HTERT RPE-1 (cell line): ENCODE measurements around the gene KHDC4.

Experiments
- in situ Hi-C: fragments of 300-500 bp; cut with MboI; formaldehyde crosslinking; loops from 4 replicates; pipeline ENCODE4 v1.14.3; 2020; ENCODE audit warnings: low sequenced_read_pairs

KHDC4 gene

GRCh38 chr1:155970531-155971167, 36.4 kb upstream of the KHDC4 start:
- in situ Hi-C loops: no loop called here

- in situ Hi-C loops: no loop called here
Measured at GRCh38 chr1:155969377-155969791, 35.2 kb upstream of the KHDC4 start.

GRCh38 chr1:155968670-155969069, 34.5 kb upstream of the KHDC4 start:
- in situ Hi-C loops: no loop called here

- in situ Hi-C loops: no loop called here
Measured at GRCh38 chr1:155968051-155968400, 33.8 kb upstream of the KHDC4 start.

GRCh38 chr1:155967341-155968050, 33.3 kb upstream of the KHDC4 start:
- in situ Hi-C loops: no loop called here

GRCh38 chr1:155966750-155967149, 32.5 kb upstream of the KHDC4 start:
- in situ Hi-C loops: no loop called here

- in situ Hi-C loops: no loop called here
Measured at GRCh38 chr1:155966135-155966534, 31.9 kb upstream of the KHDC4 start.

GRCh38 chr1:155964193-155964592, 30.0 kb upstream of the KHDC4 start:
- in situ Hi-C loops: no loop called here

- in situ Hi-C loops: no loop called here
Measured at GRCh38 chr1:155962599-155963211, 28.5 kb upstream of the KHDC4 start.

- in situ Hi-C loops: no loop called here
Measured at GRCh38 chr1:155961937-155962336, 27.7 kb upstream of the KHDC4 start.

GRCh38 chr1:155960081-155960745, 26.0 kb upstream of the KHDC4 start:
- in situ Hi-C loops: no loop called here

GRCh38 chr1:155957411-155957915, 23.2 kb upstream of the KHDC4 start:
- in situ Hi-C loops: no loop called here

- in situ Hi-C loops: no loop called here
Measured at GRCh38 chr1:155954645-155955044, 20.4 kb upstream of the KHDC4 start.

GRCh38 chr1:155952505-155952890, 18.3 kb upstream of the KHDC4 start:
- in situ Hi-C loops: no loop called here

- in situ Hi-C loops: no loop called here
Measured at GRCh38 chr1:155951753-155952504, 17.7 kb upstream of the KHDC4 start.

- in situ Hi-C loops: no loop called here
Measured at GRCh38 chr1:155950829-155951228, 16.6 kb upstream of the KHDC4 start.

- in situ Hi-C loops: no loop called here
Measured at GRCh38 chr1:155947741-155948140, 13.5 kb upstream of the KHDC4 start.

- in situ Hi-C loops: no loop called here
Measured at GRCh38 chr1:155947292-155947691, 13.1 kb upstream of the KHDC4 start.

- in situ Hi-C loops: no loop called here
Measured at GRCh38 chr1:155946633-155947219, 12.5 kb upstream of the KHDC4 start.

GRCh38 chr1:155944444-155944799, 10.2 kb upstream of the KHDC4 start:
- in situ Hi-C loops: no loop called here
